OCI-LY1 (cell line): ENCODE measurements around the gene NEB.

Source experiments
- H2AFZ ChIP-seq: fragments of 200-600 bp; sonication (generic), shearing (Covaris generic); 2 replicates; pipeline ENCODE4 v1.6.0; 2014; ENCODE audit warnings: antibody characterized with exemption, mild to moderate bottlenecking, low read length
- H3F3A ChIP-seq: fragments of 200-600 bp; sonication (generic), shearing (Covaris generic); 2 replicates; pipeline ENCODE4 v1.6.0; 2014; ENCODE audit warnings: mild to moderate bottlenecking, antibody characterized with exemption, low read length, moderate library complexity; ENCODE audit not compliant: insufficient read depth
- H3K27ac ChIP-seq: fragments of 200-600 bp; sonication (generic); 2 replicates; pipeline ENCODE4 v1.5.1; 2014; ENCODE audit warnings: low read length, mixed run types, mild to moderate bottlenecking, low read depth; ENCODE audit not compliant: poor library complexity, severe bottlenecking
- H3K27me3 ChIP-seq: fragments of 200-600 bp; sonication (generic); 2 replicates; pipeline ENCODE4 v1.6.0; 2014; ENCODE audit warnings: antibody characterized with exemption, mild to moderate bottlenecking, low read length, moderate library complexity; ENCODE audit not compliant: insufficient read depth
- H3K36me3 ChIP-seq: fragments of 200-600 bp; sonication (generic); 2 replicates; pipeline ENCODE4 v1.6.1; 2014; ENCODE audit warnings: mild to moderate bottlenecking, antibody characterized with exemption, low read length, moderate library complexity, mixed read lengths; ENCODE audit not compliant: insufficient read depth
- H3K4me1 ChIP-seq: fragments of 200-600 bp; sonication (generic); 2 replicates; pipeline ENCODE4 v1.5.1; 2014; ENCODE audit warnings: mild to moderate bottlenecking, low read length, moderate library complexity; ENCODE audit not compliant: insufficient read depth, severe bottlenecking
- H3K4me2 ChIP-seq: fragments of 200-600 bp; sonication (generic), shearing (Covaris generic); 2 replicates; pipeline ENCODE4 v1.6.1; 2014; ENCODE audit warnings: low read length
- H3K4me3 ChIP-seq: fragments of 200-600 bp; sonication (generic); 2 replicates; pipeline ENCODE4 v1.5.1; 2014; ENCODE audit warnings: low read length, low read depth, mild to moderate bottlenecking, mixed read lengths; ENCODE audit not compliant: poor library complexity, severe bottlenecking
- H3K79me2 ChIP-seq: fragments of 200-600 bp; shearing (Covaris generic); 2 replicates; pipeline ENCODE4 v1.6.1; 2016; ENCODE audit warnings: mixed run types, low read length, mixed read lengths; ENCODE audit not compliant: insufficient read depth
- H3K9ac ChIP-seq: fragments of 200-600 bp; sonication (generic), shearing (Covaris generic); 2 replicates; pipeline ENCODE4 v1.6.1; 2014; ENCODE audit warnings: mild to moderate bottlenecking, low read length, mixed read lengths
- H3K9me2 ChIP-seq: fragments of 200-600 bp; sonication (generic), shearing (Covaris generic); 2 replicates; pipeline ENCODE4 v1.6.1; 2014; ENCODE audit warnings: low read depth, mild to moderate bottlenecking, low read length, mixed read lengths
- H3K9me3 ChIP-seq: fragments of 200-600 bp; shearing (Covaris generic); 2 replicates; pipeline ENCODE4 v1.6.1; 2014; ENCODE audit warnings: low read length, mixed read lengths
- H4K20me1 ChIP-seq: fragments of 200-600 bp; sonication (generic), shearing (Covaris generic); 2 replicates; pipeline ENCODE4 v1.6.0; 2016; ENCODE audit warnings: mild to moderate bottlenecking, low read length; ENCODE audit not compliant: insufficient read depth
- EZH2 ChIP-seq: fragments of 200-600 bp; sonication (generic), shearing (Covaris generic); IDR thresholded peaks from 2 replicates; pipeline ENCODE4 v1.8.0; 2017; ENCODE audit warnings: borderline replicate concordance, mixed run types, mild to moderate bottlenecking, antibody characterized with exemption, low read length, moderate library complexity, mixed read lengths
- TF ChIP-seq, protein P1 (sequence below): fragments of 200-600 bp; sonication (generic), shearing (Covaris generic); IDR thresholded peaks from 2 replicates; pipeline ENCODE4 v1.5.1; 2017; ENCODE audit warnings: mild to moderate bottlenecking, antibody characterized with exemption, low read length, moderate library complexity, mixed read lengths

The NEB gene

DNA sequence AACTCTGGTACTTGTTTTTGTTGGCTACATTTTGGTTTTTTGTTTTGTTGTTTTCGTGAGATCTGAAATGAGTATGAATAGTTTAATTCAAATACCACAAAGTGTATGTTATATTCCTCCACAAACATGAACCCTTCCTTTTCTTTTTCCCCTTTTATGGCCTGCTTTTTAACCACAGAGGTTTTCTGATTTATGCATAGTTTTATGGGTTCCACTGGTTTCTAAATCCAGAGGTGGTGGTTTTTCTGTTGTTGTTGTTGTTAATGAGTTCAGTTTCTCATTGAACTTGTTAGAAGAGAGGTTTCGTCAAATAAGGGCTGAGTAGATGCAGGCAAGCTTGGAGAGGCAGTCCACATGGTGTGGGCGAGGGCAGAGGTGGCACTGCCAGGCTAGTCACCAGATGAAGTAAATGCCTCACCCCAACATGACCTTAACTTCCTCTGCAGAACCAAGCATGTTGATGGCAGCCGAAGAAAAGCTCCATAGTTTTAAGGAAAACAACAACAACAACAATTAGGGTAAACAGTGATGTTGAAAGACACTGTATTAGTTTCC, 252.0 kb downstream of the NEB start:
- no peak overlapping the region for H3K4me2 ChIP-seq
- H2AFZ ChIP-seq = no peak overlapping the region
- H3K9me3 ChIP-seq = peaks cover 3% of the 10 kb centered on the region; the same call in 1 of the 2 replicates
- H3F3A ChIP-seq = no peaks in the 10 kb centered on the region
- H3K36me3 ChIP-seq = peaks cover 76% of the 10 kb centered on the region
- TF ChIP-seq, protein P1, sequence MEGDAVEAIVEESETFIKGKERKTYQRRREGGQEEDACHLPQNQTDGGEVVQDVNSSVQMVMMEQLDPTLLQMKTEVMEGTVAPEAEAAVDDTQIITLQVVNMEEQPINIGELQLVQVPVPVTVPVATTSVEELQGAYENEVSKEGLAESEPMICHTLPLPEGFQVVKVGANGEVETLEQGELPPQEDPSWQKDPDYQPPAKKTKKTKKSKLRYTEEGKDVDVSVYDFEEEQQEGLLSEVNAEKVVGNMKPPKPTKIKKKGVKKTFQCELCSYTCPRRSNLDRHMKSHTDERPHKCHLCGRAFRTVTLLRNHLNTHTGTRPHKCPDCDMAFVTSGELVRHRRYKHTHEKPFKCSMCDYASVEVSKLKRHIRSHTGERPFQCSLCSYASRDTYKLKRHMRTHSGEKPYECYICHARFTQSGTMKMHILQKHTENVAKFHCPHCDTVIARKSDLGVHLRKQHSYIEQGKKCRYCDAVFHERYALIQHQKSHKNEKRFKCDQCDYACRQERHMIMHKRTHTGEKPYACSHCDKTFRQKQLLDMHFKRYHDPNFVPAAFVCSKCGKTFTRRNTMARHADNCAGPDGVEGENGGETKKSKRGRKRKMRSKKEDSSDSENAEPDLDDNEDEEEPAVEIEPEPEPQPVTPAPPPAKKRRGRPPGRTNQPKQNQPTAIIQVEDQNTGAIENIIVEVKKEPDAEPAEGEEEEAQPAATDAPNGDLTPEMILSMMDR = no peak
- TF ChIP-seq EZH2 = no peak
- no peaks in the 10 kb centered on the region for H3K79me2 ChIP-seq
- H3K4me3 ChIP-seq = no peak overlapping the region
- H3K9ac ChIP-seq = no peak overlapping the region
- no peaks in the 10 kb centered on the region for H3K9me2 ChIP-seq
- no peaks in the 10 kb centered on the region for H3K27me3 ChIP-seq
- no peak overlapping the region for H3K27ac ChIP-seq
- no peaks in the 10 kb centered on the region for H3K4me1 ChIP-seq
- H4K20me1 ChIP-seq = no peaks in the 10 kb centered on the region

DNA sequence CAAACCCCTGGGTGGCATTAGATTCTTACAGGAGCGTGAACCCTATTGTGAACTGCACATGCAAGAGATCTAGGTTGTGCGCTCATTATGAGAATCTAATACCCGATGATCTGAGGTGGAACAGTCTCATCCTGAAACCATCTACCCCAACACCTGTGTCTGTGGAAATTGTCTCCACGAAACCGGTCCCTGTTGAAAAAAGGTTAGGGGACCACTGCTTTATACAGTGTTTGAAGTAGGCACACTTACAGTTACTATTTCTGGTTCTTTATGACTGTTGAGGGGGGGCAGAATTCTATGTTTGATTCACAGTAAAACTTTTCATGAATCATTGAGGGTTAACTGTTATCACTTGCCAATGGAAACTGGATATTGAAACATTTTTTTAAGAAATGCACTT, 252.5 kb downstream of the NEB start:
- no peaks in the 10 kb centered on the region for H3K9me2 ChIP-seq
- H3K9ac ChIP-seq = no peak overlapping the region
- no peak overlapping the region for H2AFZ ChIP-seq
- no peak overlapping the region for H3K27ac ChIP-seq
- H3K4me3 ChIP-seq = no peak overlapping the region
- no peaks in the 10 kb centered on the region for H3K79me2 ChIP-seq
- peaks cover 79% of the 10 kb centered on the region for H3K36me3 ChIP-seq
- no peak for TF ChIP-seq EZH2
- TF ChIP-seq, protein P1 = no peak
- H3K27me3 ChIP-seq = no peaks in the 10 kb centered on the region
- H3K4me1 ChIP-seq = no peaks in the 10 kb centered on the region
- H3K4me2 ChIP-seq = no peak overlapping the region
- no peaks in the 10 kb centered on the region for H3F3A ChIP-seq
- H3K9me3 ChIP-seq = peaks cover 3% of the 10 kb centered on the region; the same call in 1 of the 2 replicates
- no peaks in the 10 kb centered on the region for H4K20me1 ChIP-seq

- no peaks in the 10 kb centered on the region for H3K4me1 ChIP-seq
- no peaks in the 10 kb centered on the region for H3K79me2 ChIP-seq
- no peak overlapping the region for H3K4me2 ChIP-seq
Observed at GRCh38 chr2:151478011-151478410, 256.3 kb downstream of the NEB start.

More at GRCh38 chr2:151478011-151478410, 256.3 kb downstream of the NEB start:
- no peak overlapping the region for H2AFZ ChIP-seq
- no peaks in the 10 kb centered on the region for H4K20me1 ChIP-seq
- no peaks in the 10 kb centered on the region for H3F3A ChIP-seq
- H3K9me3 ChIP-seq = no peaks in the 10 kb centered on the region
- no peaks in the 10 kb centered on the region for H3K9me2 ChIP-seq
- no peaks in the 10 kb centered on the region for H3K27me3 ChIP-seq
- H3K4me3 ChIP-seq = no peak overlapping the region
- H3K9ac ChIP-seq = no peak overlapping the region
- no peak overlapping the region for H3K27ac ChIP-seq
- H3K36me3 ChIP-seq = peaks cover 92% of the 10 kb centered on the region
- TF ChIP-seq, protein P1 = no peak
- no peak for TF ChIP-seq EZH2
